ENCODE measurements around the gene SRL. TPM values are rescaled to one million over a fixed set of nuclear protein-coding genes. Genes with fewer than 3 reads are reported as not detected.

SRL gene
- total RNA-seq, 1 donor from 2014 or later = 1.2 TPM

GRCh38 chr16:4283441-4283840 lies 41.6 kb upstream of the SRL start:
- peaks cover 4% of the 10 kb centered on the region for H3K27me3 Mint-ChIP-seq
- no peaks in the 10 kb centered on the region for H3K36me3 Mint-ChIP-seq
- peak overlapping the region; percentile 39 for H3K27ac Mint-ChIP-seq
- no peak for DNase-seq (ENCODE audit: extremely low spot score, unreplicated experiment)
- no peak for TF ChIP-seq CTCF (conservative IDR thresholded peaks at IDR 0.05)
- no peaks in the 10 kb centered on the region for H3K9me3 Mint-ChIP-seq
- H3K4me1 Mint-ChIP-seq (ENCODE audit: unreplicated experiment) = peaks cover 12% of the 10 kb centered on the region
- no peak overlapping the region for H3K4me3 Mint-ChIP-seq

- no peak overlapping the region for H3K4me3 Mint-ChIP-seq
- TF ChIP-seq CTCF (conservative IDR thresholded peaks at IDR 0.05) = no peak
- peaks cover 7% of the 10 kb centered on the region for H3K4me1 Mint-ChIP-seq (ENCODE audit: unreplicated experiment)
- no peaks in the 10 kb centered on the region for H3K36me3 Mint-ChIP-seq
- no peaks in the 10 kb centered on the region for H3K9me3 Mint-ChIP-seq
- DNase-seq (ENCODE audit: extremely low spot score, unreplicated experiment) = no peak
- peaks cover 4% of the 10 kb centered on the region for H3K27me3 Mint-ChIP-seq
- H3K27ac Mint-ChIP-seq = no peak overlapping the region
Observed at GRCh38 chr16:4280625-4281024, 38.7 kb upstream of the SRL start.

- H3K36me3 Mint-ChIP-seq = no peaks in the 10 kb centered on the region
- no peaks in the 10 kb centered on the region for H3K27me3 Mint-ChIP-seq
- no peaks in the 10 kb centered on the region for H3K9me3 Mint-ChIP-seq
- no peak for DNase-seq (ENCODE audit: extremely low spot score, unreplicated experiment)
- no peak for TF ChIP-seq CTCF (conservative IDR thresholded peaks at IDR 0.05)
- H3K4me3 Mint-ChIP-seq = no peak overlapping the region
- H3K4me1 Mint-ChIP-seq (ENCODE audit: unreplicated experiment) = no peaks in the 10 kb centered on the region
- no peak overlapping the region for H3K27ac Mint-ChIP-seq
Observed at GRCh38 chr16:4277987-4278513, 36.2 kb upstream of the SRL start.

GRCh38 chr16:4275861-4276260 lies 34.0 kb upstream of the SRL start:
- H3K27ac Mint-ChIP-seq = no peak overlapping the region
- no peak for DNase-seq (ENCODE audit: extremely low spot score, unreplicated experiment)
- no peaks in the 10 kb centered on the region for H3K36me3 Mint-ChIP-seq
- no peak overlapping the region for H3K4me3 Mint-ChIP-seq
- TF ChIP-seq CTCF (conservative IDR thresholded peaks at IDR 0.05) = no peak
- H3K27me3 Mint-ChIP-seq = peaks cover 4% of the 10 kb centered on the region
- no peaks in the 10 kb centered on the region for H3K9me3 Mint-ChIP-seq
- no peaks in the 10 kb centered on the region for H3K4me1 Mint-ChIP-seq (ENCODE audit: unreplicated experiment)

- TF ChIP-seq CTCF (conservative IDR thresholded peaks at IDR 0.05) = peak; percentile 78
- Mint-ChIP-seq H3K4me3 (peak overlapping the region; percentile 96), H3K4me1 (ENCODE audit: unreplicated experiment) (no peaks in the 10 kb centered on the region), H3K27ac (peak overlapping the region; percentile 94), H3K27me3 (peaks cover 4% of the 10 kb centered on the region), H3K36me3 (no peaks in the 10 kb centered on the region), H3K9me3 (no peaks in the 10 kb centered on the region)
- DNase-seq (ENCODE audit: extremely low spot score, unreplicated experiment) = peak; percentile 78
Observed at GRCh38 chr16:4273858-4274311, 32.0 kb upstream of the SRL start.

Data from type B pancreatic cell (in vitro differentiated cells).